NCI-H1930 (cell line): ENCODE results near the gene PMEPA1.

Source experiments
- DNase-seq, 2 experiments: peaks; one replicate each; lab custom pipeline; 2025; lab: John Stamatoyannopoulos, UW

PMEPA1 gene

DNA sequence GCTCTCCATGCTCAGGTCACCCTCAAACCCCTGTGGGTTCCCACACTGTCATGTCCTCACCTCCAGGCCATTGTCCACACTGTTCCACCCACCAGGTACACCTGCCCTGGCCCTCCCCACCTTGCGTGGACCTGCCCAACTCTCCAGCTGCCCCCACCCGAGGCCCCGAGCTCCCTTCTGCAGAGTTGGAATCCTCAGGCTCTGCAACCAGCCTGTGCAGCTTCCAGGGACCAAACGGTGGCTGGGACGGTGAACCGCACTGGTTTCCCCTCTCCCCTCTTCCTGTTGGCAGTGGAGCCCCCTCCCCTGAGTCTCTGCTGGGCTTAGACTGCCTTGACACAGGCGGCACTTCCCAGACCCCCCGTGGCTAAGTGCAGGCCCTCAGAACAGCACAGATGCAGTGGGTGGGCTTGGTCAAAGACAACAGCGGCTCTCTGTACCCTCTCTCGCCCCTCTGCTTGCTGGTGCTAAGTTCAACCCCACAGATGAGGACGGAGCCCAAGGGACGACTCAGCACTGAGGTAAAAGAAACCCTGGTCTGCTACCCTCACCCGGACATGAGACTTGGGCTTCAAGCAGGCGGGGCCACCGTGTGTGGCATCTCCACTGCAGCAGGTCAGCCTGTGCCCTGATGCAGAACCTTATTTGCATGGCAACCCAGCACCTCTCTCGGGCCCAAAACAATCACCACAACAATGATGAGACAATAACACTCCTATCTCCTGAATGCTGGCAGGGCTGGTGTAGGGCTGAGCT lies 100.6 kb downstream of the PMEPA1 start:
- DNase-seq: no peak

DNA sequence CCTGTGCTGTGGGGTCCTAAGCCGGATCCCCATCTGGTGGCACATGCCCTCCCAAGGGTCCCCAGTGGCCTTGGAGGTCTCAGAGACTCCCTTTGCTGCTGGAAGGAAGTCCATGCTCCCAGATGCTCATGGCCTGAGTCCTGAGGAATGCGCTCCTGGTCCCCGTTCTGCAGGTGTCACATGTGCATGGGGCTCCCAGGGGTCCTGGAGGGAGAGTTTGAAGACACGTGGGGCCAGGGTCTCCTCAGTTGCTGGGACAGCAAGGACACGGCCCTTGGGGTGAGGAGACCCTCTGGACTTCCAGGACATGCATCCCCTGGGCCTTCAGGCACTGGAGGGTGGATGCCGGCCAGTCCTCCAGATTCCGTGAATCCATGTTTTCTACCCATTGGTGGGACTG lies 101.3 kb downstream of the PMEPA1 start:
- no peak for DNase-seq

DNA sequence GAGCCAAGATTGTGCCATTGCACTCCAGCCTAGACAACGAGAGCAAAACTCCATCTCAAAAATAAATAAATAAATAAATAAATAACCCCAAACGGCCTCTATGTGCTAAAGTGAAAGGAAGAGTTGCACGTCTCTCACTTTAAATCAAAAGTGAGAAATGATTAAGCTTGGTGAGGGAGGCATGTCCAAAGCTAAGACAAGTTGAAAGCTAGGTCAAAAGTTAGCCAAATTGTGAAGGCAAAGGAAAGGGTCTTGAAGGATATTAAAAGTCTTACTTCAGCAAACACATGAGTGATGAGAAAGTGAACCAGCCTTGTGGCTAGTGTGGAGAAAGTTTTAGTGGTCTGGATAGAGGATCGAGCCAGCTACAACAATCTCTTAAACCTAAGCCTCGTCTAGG lies 103.9 kb downstream of the PMEPA1 start:
- DNase-seq: no peak

DNA sequence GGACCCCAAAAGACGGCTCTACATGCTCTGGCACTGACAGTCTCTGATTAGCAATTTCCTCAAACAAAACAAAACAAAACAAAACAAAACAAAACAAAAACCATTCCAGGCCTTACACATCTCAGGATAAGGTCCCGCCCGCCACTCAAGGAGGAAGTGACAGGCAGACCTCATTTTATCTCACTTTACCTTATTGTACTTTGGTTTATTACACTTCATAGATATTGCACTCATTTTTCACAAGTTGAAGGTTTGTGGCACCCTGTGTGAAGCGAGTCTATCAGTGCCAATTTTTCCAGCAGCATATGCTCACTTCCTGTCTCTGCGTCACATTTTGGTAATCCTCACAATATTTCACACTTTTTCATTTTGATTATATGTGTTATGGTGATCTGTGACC lies 104.8 kb downstream of the PMEPA1 start:
- DNase-seq: no peak

DNA sequence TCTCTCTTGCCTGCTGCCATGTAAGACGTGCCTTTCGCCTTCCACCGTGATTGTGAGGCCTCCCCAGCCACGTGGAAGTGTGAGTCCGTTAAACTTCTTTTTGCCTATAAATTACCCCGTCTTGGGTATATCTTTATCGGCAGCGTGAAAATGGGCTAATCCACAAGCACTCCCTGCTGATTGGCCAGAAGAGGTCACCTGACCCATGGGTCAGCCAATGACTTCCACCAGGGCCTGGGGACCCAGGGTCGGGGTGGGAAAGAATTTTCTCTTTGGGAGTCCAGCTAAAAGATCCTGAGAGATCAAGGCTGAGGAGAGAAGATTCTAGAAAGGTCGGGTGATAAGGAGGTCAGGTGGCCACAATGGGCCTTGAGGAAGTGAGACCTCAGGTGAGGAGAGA lies 106.7 kb downstream of the PMEPA1 start:
- DNase-seq: no peak

DNA sequence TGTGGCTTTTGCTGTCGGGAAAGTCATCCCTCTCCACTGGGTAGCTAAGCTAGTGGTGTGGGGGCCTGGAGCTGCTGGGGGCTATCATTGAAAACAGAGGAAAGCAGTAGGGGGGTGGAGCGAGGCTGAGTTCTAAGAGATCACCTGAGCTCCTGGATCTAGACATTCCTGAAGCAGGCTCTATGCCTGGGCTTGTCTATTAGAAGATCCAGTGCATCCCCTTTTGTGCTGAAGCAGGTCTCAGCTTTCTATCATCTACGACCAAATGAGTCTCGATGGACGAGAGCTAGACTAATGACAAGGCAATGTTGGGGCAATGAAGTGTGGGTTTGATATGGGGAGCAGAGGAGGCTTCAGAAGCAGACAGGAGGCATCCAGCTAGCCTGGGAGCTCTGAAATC lies 108.1 kb downstream of the PMEPA1 start:
- DNase-seq: no peak

DNA sequence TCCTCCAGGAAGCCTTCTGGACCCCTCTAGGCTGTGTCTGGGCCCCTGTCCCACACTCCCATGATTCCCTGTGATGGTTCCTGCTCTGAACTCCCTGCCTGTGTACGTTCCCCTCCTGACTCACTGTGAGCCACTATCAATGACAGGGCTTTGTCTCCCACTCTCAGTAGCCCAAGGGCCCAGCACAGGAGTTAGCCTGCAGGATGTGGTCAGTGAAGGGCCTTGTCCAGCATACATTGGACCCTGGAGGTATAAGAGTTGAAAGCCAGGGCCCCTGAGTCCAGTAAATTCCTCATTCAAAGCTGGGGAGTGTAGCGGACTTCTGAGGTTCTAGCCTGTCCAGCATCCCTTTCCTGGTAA lies 108.6 kb downstream of the PMEPA1 start:
- DNase-seq: no peak

DNA sequence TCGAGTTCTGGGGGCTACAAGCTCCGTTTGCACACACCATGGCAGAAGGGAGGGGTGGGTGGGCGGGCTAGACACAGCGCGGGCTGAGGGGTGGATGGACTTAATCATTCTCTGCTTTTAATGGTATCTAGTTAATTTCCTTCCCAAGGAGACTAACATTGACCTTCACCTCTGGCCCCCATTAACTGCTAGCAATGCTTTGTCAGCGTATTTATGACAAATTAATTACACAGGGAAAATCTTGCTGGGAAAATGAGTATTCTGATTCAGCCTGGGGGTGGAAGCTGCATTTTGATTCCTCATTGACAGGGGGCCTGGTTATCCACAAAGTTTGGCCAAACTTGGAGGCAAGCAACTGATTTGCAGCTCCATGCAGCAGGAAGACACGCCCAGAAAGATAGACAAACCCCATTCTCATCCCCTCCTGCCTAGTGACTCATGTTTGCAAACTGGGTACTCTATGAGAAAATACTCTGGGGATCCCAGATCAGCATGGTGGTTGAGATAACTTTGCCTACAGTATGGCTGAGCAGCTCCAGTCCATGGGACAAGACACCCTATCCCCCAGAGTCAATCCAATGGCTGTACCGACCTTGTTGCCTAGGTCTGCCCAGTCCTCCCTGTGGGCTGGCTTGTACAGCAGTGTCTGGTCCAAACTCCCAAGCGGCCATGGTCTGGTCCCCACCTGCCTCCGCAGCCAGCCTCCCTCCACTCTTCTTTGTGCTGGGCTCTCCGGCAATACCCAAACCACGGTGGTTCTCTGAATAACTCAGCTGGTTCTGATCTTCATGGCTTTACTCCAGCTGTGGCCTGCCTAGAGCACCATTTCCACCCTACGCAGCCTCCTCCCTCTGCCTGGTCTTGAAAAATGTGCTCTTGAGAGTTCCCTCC lies 109.2 kb downstream of the PMEPA1 start:
- no peak for DNase-seq

DNA sequence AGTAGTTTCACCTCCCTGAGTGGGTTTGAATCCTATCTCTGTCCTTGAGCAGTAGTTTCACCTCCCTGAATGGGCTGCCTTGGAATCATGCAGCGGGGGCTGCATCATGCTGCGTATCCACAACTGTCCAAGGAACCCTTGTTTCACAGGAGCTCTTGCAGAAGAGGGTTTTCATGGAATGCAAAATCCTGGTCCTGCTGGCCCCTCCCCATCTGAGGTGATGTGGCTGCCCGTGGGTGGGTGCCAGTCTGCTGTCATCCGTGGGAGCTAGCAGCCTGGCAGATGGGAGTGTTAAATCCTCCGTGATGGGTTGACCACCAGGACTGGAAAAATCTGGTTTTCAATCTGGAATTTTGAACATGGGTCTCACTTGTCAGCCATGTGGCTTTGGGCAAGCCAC lies 111.3 kb downstream of the PMEPA1 start:
- DNase-seq: no peak
